NCI-H526 treated with DMSO at 0.1 percent for 48 hours (cell line): ENCODE results near the gene KCNH2.
A peak's percentile ranks its signal among the peaks of the same experiment; 100 is the strongest.
"Not testable (repeated sequence)": the region's sequence is repeated elsewhere in the genome, so short reads cannot be mapped to it uniquely, and the experiment has no call there.

Experiments
- DNase-seq: peaks from one replicate; lab custom pipeline; 2025; lab: John Stamatoyannopoulos, UW

Gene KCNH2

DNA sequence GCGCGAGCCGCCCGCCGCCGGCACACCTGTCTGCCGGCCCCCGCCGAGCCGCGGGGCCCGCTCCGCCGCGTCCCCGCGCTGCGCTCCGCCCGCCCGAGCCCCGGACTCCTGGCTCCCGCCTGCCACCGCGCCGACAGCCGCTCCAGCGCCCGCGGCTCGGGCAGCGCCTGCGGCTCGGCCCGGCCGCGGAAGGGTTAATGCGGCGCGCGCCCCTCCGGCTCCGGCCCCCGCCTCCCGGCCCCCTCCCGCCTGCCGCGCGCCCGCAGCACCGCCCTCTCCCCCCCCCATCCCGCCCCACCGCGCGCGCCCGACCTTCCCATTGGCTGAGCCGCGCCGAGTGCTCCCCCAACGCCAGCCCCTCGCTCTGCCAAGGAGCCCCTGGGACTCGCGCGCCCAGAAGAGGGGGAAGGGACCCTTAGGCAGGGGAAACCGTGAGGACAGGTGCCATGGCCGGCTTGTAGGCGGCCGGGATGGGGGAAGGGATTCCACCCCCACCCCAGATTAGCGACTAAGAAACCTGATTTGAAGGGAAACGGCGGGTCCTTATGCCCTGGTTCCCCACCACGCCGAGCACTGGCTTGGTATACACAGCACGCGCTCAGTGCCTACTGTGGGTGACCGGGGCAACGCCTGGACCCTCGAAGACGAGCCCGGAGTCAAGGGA is at the start of gene KCNH2:
Gene KCNH2, minus strand, starts transcription at position 196 of the 664 bp plus-strand sequence. CDS start 408 bp downstream, outside the sequence.
- peak; percentile 72 for DNase-seq

DNA sequence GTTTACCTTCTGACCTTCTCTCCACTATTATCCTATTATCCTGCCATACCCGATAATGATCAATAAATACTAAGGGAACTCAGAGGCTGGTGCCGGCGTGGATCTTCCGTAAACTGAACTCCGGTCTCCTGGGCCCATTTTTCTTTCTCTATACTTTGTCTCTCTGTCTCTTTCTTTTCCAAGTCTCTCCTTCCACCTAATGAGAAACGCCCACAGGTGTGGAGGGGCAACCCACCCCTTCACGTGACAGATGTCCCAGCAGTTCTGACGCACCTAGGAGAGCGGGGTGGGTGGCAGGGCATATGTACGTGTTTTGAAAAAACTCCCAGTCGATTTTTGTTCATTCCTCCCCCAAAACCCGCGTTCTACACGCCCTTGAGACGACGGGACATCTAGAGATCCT is 49.6 kb upstream of the KCNH2 start:
- not testable (repeated sequence) for DNase-seq

GRCh38 chr7:151026771-151027727 is 48.9 kb upstream of the KCNH2 start:
- not testable (repeated sequence) for DNase-seq

GRCh38 chr7:151025924-151026671 is 48.0 kb upstream of the KCNH2 start:
- no peak for DNase-seq

GRCh38 chr7:151024435-151025056 is 46.4 kb upstream of the KCNH2 start, which contains the start of gene ATG9B:
ATG9B (minus strand) TSS chr7:151024494; CDS start chr7:151024423, 71 bp downstream.
- no peak for DNase-seq

GRCh38 chr7:151023232-151023631 is 45.1 kb upstream of the KCNH2 start:
- no peak for DNase-seq

- DNase-seq: no peak
These were observed 42.1 kb upstream of the KCNH2 start for GRCh38 chr7:151020231-151020630.

GRCh38 chr7:151019130-151019447 is 41.0 kb upstream of the KCNH2 start:
- DNase-seq: no peak

DNA sequence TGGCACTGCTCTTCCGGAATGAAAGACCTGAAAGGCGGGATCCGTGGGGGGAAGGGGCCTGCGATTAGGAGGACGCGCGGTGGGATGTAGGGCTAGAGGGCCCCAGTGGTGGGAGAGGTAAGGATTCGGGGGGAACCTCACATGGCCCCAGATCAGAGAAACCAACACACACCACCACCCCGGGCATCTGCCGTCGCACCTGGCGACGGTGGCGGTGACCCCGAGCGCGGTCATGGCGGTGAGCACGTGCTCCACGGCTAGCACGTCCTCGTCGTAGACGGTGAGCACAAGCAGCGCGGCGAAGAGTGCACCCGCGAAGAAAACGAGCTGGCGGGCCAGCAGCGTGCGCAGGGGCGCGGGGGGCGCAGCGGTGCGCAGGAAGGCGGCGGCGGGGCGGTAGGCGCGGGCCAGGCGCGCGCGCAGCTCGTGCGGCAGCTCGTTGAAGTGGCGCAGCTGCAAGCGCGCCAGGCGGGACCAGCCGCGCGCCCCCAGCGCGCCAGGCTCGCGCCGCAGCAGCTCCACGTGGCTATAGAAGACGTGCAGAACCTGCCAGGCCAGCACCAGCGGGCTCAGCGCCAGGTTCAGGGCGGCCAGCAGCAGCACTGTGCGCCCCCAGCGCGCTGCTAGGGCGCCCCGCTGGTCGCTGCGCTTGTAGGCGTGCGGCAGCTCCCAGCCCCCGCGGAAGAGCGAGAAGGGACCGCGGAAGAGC is 40.5 kb upstream of the KCNH2 start:
- no peak for DNase-seq

GRCh38 chr7:151017953-151018420 is 39.9 kb upstream of the KCNH2 start:
- DNase-seq: peak; percentile 36

- DNase-seq: no peak
These were observed 39.3 kb upstream of the KCNH2 start for GRCh38 chr7:151017370-151017952.

- DNase-seq: no peak
These were observed 38.8 kb upstream of the KCNH2 start for GRCh38 chr7:151016942-151017341.

DNA sequence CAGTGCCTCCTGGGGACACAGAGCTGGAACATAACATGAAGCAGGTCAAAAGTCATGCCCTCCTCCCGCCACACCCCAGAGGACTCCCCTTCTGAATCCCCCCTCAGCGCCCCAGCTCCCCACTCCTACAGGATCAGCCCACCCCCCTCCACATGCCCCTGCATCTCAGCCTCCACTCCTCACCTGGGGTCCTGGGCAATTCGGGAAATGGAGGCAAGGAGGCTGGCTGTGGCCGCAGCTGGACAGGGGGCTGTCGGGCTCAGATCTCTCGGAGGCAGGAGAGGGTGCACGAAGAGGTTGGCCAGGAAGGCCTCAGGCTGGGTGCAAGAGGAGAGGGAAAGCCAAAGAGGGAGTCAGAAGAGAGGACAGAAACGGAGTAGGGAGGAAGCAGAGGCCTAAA is 38.4 kb upstream of the KCNH2 start:
- DNase-seq: no peak

GRCh38 chr7:151015967-151016366 is 37.8 kb upstream of the KCNH2 start:
- DNase-seq: no peak

GRCh38 chr7:151014950-151015349 is 36.8 kb upstream of the KCNH2 start:
- no peak for DNase-seq

DNA sequence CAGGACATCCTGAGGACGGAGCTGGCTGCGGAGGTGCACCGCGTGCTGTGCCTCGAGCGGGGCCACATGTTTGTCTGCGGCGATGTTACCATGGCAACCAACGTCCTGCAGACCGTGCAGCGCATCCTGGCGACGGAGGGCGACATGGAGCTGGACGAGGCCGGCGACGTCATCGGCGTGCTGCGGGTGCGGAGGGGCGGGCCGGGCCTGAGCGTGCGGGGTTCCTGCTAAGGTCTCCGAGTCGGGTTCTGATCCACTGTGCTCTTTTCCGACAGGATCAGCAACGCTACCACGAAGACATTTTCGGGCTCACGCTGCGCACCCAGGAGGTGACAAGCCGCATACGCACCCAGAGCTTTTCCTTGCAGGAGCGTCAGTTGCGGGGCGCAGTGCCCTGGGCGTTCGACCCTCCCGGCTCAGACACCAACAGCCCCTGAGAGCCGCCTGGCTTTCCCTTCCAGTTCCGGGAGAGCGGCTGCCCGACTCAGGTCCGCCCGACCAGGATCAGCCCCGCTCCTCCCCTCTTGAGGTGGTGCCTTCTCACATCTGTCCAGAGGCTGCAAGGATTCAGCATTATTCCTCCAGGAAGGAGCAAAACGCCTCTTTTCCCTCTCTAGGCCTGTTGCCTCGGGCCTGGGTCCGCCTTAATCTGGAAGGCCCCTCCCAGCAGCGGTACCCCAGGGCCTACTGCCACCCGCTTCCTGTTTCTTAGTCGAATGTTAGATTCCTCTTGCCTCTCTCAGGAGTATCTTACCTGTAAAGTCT is 35.8 kb upstream of the KCNH2 start:
- DNase-seq: peak; percentile 81

GRCh38 chr7:151013356-151013732 is 35.2 kb upstream of the KCNH2 start:
- DNase-seq: no peak

- DNase-seq: peak; percentile 59
These were observed 34.8 kb upstream of the KCNH2 start for GRCh38 chr7:151012911-151013347.

DNA sequence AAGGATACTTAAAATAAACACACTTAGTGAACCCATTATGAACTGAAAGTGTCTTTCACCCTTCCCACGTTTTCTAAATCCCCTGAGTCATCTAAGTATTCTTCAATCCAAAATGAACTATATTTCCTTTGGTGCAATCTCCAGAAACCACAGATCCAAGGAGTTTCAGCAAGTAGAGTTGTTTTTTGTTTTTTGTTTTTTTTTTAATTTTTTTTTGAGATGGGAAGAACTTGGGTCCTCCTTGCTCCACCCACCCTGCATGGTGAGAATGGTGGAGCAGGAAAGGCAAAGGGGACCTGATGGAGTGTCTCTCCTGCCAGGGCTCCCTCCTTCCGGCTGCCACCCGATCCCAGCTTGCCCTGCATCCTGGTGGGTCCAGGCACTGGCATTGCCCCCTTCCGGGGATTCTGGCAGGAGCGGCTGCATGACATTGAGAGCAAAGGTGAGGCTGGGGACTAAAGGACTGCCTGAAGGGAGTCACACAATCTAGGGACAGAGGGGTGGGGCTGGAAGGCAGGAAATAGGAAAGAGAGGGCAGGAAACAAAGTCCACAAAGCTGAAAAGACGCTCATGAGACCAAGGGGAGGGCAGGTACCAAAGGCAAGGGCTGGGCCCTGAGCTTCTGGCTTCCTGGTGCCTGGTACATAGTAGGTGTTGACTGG is 34.0 kb upstream of the KCNH2 start:
- DNase-seq: no peak
